Stimulated activated CD8-positive, alpha-beta memory T cell treated with anti-CD3 and anti-CD28 coated beads, Interleukin-2, amount 100 ng/mL, for 48 hours (primary cell): ENCODE results near the gene HSPG2.

ENCODE experiments used
- DNase-seq, 2 donors: peaks; one replicate each; pipeline ENCODE4 v3.0.0-alpha.2; 2020; ENCODE audit warnings: low read depth in 2 of 2

Gene HSPG2

DNA sequence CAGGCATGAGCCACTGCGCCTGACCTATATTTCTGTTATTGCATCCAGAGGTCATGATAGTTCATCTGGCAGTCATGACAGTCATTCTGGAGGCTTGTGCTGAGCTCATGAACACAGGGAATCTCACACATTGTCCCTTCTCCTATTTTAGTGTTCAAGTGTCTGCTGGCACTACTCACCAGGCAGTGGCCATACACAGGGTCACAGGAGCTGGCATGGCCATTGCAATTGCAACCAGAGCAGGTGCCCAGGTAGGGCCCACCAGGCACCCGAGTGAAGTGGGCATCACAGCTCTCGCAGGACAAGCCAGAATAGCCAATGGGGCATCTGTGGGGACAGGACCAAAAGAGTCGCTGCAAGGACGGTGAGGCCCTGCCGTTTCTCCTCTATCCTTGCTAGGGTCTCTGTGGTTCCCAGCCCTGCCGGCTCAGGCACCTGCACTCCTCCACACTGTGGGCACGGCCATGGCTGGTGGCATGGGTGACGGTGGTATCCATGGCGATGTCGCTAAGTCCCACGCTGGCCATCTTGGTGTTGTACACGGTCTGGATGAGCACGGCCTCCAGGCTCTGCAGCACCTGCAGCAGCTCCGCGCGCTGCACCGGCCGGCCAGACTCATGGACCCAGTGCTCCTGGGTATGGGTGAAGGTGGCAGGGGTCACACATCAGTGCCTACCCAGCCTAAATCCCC, 57.0 kb downstream of the HSPG2 start:
- DNase-seq: no peak

DNA sequence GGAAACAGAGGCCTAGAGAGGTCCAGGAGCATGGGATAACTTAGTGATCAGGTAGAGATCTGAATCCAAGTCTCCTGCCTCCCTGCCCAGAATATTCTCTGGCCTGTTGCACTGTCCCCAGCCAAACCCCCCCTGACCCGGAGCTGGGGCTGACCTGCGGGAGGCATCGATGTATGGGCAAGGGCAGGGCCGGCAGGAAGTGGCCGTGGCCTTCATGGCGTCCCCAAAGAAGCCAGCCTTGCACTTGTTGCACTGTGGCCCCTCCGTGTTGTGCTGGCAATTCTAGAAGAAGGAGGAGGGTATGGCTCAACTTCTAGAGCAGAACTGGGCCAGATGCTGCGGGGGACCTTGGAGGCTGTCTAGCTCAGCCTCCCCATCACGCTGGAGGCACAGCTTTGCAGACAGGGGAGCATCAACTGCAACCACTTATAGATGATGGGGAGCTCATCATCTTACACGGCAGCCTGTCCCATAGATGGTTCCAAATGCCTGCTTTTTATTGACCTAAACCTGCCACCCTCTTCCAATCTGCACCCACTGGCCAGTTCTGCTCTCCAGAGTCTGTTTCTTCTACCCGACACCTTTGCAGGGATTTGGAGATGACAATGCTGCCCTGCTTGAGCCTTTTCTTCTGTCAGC, 58.2 kb downstream of the HSPG2 start:
- no peak for DNase-seq

DNA sequence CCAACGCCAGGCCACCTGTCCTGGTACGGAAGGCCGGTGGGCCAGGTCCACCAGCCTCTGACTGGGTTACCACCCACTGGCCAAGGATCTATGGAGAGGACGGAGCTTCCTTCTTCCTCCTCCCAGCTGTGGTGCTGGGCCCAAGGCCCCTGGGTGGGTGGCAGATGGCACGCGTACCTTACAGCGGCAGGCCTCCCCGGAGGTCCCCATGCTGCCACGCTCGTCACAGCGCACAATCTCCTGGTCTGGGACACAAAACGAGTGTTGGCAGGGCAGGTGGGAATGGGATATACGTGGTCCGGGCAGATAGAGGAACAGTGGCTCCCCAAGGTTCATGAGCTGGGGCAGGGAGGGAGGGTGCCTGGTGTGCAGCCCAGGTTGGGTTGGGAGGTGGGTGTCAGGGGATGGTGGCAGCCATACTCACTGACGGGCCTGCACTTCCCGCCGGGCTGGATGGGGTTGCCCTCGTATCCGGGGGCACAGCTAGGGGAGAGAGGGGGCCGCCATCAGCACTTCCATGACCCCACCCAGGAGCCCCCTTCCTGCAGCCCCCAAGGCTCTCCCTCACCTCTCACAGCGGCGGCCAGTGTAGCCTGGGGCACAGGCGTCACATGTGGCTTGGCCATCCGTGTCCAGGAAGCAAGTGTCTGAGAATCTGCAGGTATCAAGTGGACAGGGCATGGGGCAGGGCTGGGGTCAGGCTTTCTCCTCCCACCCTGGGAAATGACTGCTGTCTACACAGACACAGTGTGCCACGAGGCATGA, 58.9 kb downstream of the HSPG2 start:
- DNase-seq: no peak

DNA sequence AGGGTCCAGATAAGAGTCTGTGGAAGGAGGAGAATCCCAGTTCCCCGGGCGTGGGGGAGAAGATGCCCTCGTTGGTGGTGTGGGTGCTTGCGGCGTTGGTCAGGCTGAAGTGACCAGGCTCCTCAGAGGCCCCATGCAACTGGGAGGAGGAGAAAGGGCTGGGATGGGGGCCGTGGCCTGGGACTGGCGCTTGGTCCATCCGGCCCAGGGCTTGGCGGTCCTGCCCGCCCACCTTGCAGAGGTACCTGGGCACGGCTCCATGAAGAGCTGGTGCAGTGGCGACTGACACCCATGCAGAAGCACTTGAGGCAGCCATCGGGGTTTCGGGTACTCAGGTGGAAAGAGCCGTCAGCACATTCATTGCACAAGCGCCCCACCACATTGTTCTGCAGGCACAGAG, 60.8 kb downstream of the HSPG2 start:
- DNase-seq: no peak

DNA sequence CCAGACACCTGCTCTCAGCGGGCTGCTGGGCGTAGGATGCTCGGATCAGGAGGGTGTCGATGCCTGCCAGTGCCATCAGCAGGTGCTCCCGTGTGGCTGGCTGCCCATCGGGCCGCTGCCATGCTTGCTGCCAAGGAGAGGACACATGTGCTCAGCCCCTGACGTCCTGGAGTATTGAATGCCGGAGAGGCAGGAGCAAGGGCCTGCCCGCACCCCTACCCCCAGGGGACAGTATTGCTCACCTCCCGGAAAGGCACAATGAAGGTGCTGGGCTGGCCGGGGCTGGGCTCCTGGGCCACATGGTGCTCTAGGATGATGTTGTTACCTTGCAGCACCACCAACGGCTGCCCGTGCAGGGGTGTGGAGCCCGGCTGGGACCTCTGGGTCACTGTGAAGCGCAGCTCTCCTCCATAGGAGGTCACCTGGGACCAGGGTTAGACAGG, 61.5 kb downstream of the HSPG2 start:
- no peak for DNase-seq

DNA sequence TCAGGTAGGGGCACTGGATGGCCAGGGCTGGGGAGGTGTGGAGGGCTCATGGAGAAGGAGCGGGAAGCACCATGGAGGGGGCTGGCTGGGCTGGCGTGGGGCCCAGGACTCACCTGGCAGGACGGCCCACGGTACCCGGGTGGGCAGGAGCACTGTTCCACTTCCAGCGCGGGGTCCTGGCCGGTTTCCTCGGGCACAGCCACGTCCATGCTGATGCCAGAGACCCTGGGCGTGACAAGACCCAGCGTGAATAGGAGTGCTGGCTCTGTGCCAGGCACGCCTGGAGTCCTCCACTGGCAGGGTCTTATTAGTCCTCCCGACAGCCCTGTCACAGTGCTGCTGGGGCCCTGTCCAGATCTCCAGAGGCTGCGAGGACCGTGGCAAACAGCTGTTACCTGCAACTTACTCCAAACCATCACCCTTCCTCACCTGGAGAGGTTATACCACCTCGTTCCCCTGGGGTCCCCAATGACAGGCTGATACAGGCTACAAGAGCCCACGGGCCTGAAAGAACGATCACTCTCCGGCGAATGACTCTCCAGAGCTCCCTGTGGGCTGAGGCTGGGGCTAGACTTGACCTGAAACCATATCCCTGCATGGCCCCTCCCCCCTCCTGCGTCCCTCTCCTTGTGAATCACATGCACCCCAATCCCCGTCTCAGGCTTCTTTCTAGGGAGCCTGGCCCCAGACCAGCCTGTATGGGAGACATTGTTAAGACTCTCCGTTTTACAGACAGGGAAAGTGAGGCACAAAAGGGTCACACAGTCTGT, 62.1 kb downstream of the HSPG2 start:
- DNase-seq: no peak

DNA sequence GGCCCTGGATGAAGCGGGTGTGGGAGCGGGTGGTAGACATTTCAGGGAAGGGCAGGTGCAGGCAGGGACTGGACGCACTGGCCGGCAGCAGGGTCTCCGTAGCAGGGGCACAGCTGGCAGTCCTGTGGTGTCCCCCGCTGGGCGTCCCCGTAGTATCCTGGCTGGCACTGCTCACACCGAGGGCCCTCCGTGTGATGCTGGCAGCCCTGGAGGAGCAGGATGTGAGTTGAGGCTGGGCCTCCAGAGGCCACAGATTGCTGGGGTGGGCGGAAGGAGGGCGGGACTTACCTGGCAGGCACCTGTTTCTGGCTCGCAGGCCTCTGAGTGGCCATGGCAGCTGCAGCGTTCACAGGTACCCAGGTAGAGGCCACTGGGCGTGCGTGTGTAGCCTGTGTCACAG, 62.8 kb downstream of the HSPG2 start:
- DNase-seq: no peak

DNA sequence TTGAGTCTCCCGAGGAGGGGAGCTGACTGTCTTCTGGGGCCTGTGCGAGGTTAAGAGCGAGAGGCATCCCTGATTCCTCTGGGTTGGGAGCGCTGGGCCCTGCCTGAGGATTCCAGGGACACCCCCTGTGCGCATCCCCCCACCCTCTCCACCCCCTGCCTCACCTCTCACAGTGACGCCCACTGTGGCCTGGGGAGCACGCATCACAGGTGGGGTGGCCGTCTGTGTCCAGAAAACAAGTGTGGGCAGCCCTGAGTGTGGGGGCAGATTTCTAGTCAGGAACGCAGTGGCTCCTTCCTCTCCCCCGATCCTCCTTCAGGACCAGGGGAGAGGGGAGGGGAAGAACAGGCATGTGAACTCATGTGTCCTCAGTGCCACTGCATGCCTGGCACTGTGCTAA, 63.3 kb downstream of the HSPG2 start:
- DNase-seq: no peak

DNA sequence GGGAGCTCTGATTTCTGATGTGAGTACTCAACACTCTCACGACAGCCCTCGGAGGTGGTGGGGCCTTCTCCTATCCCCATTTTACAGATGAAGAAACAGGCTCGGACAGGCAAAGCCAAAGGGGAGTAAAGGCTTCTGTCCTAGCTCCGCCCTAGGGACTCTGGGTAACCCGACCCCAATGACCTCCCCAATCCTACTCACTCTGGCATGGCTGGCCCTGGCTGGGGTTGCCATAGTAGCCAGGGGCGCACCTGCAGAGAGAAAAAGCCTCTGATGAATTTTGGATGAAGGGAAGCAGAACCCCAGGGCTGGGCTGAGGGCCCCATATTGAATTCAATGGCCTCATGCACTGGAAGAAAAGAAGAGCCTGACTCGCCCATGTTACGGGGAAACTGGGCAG, 63.9 kb downstream of the HSPG2 start:
- DNase-seq: no peak

DNA sequence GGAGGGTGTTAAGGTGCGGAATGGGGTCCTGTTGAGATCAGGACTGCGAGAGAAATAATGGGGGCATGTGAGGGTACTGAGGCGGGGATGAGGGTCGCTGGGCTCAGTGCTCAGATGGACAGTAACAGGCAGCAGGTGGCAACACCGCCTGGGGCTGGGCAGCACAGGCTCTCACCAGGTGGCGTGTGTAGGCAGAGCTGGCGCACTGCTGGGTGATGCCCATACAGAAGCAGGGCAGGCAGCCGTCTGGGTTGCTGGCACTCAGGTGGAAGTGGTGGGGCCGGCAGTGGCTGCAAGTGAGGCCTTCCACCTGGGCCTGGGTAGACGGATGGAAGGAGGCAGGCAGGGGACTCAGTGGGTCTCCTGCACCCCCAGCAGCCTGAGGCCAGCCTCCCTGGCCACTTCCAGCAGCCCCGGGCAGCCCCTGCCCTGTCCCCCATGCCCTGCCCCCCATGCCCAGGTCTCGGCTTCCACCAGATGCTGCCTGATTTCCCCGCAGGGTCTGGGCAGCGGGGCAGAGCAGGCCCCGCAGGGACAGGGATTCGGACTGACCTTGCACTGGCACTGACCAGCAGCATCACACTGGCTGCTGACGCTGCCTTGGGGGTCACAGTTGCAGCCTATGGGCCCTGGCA, 64.5 kb downstream of the HSPG2 start:
- DNase-seq: no peak

DNA sequence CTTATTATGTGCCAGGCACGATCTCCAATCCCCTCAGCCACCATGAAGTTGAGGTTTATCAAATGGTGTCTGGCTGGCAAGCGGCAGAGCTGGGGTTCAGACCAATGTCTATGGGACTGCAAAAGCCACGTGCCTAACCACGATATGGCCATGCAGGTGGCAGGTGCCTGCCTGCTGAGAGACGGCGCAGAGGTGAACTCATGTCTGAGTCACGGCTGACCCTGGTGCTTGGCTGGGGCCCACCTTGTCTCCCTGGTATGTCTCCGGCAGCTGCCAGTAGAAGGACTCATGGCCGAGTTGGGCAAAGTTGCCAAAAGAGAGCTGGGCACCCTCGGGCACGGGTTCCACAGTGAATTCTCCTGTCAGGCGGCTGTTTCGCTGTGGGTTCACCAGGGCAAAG, 65.2 kb downstream of the HSPG2 start:
- DNase-seq: no peak

DNA sequence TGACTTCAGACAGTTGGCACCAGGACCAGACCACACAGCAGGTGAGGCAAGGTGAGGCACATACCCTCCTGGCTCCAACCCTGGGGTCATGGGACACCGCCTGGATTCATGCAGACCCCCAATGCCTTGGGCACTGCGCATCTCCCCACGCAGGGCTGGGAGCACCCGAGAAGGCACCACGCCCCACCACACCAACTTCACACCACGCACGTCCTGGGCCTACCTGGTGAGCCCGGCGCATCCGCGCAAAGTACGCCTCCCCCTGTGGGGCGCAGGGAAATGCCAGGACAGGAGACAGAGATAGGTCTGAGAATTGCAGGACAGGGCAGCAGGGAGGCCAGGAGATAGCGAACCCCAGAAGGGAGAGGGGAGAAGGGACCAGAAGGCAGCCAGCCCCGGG, 66.5 kb downstream of the HSPG2 start:
- no peak for DNase-seq

DNA sequence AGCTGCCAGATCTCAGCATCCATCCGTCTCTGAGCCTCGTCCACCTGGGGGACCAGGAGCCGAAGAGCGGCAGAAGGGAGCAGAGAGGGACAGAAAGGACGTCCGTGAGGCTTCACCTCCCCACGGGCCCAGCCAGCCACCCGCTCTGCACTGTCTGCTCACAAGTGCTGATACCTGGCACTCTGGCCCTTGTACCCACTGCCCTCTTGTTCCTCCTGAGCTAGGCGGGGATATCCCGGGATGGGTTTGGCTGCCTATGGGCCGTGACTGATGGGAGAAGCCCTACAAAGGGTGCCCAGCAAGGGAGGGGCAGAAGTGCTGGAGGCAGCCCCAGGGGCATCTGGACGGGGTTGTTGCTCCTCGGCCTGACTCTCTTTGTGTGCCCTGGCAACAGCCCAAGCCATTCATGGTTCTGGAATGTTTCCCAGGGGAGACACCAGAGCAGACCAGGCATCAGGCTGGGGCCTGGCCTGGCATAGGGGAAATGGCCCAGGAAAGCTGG, 67.4 kb downstream of the HSPG2 start:
- DNase-seq: no peak

DNA sequence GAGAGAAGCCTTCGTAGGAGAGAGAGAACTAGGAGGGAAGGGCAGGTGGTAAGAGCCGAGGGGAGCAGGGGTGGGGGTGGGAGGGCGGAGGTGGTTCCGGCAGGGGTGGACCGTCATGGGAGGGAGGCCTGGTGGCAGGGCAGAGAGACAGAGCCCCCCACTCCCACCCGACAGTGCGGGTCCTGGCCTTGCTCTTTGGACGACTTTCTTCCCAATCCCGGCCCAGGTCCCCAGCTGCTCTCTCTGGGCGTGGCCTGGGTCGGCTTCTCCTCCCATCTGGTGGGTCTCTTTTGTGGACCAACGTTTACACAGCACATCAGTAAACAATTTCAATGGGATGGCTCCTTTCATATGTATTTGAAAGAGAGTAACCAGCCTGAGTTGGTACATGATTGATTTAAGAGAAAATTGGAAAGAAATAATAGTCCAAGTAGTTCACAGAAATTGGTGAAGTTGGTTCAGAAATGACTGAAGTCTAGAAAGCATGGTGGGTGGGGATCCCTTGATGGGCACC, 68.1 kb downstream of the HSPG2 start:
- DNase-seq: no peak

DNA sequence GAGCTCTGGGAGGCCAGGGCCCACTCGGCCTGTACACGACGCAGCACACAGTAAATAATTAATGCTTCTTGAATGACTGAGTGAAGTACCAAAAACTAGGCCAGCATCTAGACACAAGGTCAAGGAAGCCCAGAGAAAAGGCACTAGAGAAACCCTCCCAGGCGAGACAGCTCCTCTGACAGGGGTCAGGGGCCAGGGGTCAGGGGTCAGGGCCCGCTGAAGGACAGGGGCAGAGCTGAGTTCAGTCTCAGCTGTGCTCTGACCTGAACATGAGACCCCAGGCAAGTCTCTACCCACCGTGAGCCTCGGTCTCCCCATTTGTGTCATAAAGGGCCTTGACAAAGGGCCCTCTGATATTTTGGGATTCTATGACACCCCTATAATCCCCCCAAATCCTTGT, 68.6 kb downstream of the HSPG2 start:
- no peak for DNase-seq

DNA sequence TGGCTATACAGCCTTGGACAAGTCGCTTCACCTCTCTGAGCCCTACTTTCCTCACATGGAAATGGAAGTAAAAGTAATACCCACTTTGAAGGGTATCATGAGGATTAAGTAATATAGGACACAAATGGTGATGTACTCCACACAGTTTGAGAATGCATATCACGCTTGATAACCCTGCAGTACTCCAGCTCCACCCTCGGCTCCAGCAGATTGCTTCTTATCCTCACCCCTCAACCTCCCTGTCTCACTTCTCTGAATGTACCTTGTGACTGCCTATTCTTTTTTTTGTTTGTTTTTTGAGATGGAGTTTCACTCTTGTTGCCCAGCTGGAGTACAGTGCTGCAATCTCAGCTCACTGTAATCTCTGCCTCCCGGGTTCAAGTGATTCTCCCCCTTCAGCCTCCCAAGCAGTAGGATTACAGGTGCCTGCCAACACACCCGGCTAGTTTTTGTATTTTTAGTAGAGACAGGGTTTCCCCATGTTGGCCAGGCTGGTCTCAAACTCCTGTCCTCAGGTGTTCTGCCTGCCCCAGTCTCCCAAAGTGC, 69.6 kb downstream of the HSPG2 start:
- DNase-seq: no peak

DNA sequence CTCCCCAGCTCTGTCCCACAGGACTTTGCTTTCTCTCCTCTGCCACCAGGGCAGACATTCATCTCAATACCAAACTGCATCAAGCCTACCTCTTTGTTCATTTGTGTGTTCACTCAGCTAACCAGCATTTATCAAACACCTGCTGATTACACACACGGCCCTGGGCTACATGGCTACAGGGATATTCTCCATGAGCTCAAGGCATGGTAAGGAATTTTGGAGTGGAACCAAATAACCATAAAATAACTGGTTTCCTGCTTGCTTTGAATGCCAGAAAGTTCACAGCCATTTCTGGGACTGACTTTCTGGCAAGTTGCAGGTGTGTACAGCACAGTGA, 70.4 kb downstream of the HSPG2 start:
- DNase-seq: no peak

DNA sequence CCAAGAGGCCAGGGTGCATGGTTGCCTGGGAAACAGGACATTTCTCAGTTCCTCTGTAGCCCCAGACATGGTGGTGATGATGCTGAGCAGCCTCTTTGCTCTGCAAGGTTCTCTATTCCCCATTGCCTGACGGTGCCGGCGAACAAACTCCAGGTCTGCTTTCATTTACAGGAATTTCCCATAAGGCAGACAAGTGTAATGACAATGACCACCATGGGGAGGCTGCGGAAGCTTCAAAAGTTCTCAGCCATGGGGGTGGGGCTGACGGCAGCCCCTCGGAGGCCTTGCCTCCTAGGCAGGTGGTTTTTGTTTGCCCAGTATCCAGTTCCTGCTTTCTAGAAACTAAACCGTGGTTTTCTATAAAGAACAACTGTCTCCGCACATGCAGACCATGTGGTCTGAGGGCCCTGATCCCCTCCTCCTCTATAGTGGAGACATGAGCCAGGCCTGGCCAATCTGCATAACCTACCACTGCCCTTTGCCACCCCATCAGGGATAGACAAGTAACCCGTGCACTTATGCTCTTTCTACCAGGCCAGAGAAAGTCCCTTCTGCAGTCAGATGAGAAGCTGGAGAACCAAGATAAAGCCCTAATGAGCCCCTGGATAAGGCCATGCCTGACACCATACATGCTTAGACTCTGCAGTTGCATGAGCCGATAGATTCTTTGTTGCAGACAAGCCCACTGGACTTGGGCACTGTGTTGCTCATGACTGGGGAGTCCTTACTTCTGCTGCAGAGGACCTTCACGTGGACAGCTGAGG, 71.0 kb downstream of the HSPG2 start:
- DNase-seq: no peak

DNA sequence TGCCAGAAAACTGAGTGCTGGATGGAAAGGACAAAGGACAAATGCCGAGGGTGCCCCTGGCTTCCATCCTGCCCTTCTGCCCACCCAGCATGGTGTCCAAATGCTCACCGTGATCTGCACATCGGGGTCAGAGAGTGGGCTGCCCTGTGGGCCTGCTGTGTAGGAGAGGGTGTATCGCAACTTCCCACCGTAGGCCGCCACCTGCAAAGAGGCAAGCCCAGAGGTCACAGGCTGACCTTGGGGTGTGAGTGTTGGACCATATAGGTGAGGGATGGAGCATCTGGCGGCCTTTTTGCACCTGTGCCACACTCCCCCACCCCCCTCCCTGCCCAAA, 71.5 kb downstream of the HSPG2 start:
- no peak for DNase-seq

DNA sequence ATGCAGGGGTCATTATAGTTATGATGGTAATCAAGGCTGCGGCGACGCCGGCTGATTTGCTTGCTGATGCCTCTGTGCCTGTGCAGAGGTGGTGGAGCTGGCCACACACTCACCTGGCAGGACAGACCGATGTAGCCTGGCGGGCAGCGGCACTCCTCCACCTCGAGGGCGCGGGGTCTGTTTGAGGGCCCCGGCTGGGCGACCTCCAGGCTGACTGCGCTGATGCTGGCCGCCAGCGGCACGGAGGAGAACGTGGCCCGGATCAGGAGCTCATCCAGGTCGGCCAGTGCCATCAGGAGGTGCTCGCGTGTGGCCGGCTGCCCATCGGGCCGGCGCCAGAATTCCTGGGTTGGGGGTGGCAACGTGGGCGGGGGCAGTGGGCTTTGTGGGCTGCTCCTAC, 72.4 kb downstream of the HSPG2 start:
- DNase-seq: no peak

DNA sequence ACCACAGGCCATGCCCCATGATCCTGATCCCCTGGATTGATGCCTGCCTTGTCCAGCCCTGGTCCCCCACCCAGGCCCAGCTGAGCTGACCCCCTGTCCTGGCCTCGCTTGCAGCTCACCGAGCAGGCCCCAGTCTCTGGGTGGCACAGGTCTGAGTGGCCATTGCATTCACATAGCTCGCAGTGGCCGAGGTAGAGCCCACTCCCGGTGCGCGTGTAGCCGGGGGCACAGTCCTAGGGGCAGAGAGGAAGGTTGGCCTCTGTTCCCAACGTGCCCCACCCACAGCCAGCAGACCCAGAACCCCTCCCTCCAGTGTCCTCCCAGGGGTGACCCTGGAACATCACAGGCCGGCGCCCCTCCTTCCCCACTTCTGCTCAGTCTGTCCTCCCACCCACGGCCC, 73.1 kb downstream of the HSPG2 start:
- DNase-seq: no peak
